ENCODE data around the gene OR6S1.
"Not testable (repeated sequence)": the region's sequence is repeated elsewhere in the genome, so short reads cannot be mapped to it uniquely, and the experiment has no call there.

OR6S1 gene

GRCh38 chr14:20667957-20668356 is 26.5 kb upstream of the OR6S1 start:
- DNase-seq, result peak in 1 of 2 donors; percentile 32

GRCh38 chr14:20666400-20666961 is 25.0 kb upstream of the OR6S1 start:
- not testable (repeated sequence) for DNase-seq

GRCh38 chr14:20662968-20663732 is 21.7 kb upstream of the OR6S1 start:
- peak; percentile 88 to 89 for DNase-seq

DNA sequence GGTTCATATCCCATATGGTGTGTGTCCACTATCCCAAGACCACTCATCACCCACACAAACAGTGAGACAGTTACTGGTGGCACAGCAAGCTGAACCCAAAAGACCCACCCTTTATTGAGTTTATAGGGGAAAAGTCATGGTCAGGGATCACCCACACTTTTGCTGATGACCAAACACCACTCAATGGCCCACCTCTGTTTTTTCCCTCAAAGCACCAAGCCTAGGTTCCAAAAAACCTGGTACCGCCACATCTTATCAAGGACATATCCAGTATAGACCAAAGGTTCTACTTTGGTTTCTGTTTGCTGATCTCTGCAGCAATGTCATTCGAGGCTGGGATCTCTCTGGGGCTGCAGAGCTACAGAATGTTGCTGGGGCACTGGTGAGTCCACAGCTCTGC is 19.7 kb upstream of the OR6S1 start:
- no peak for DNase-seq

DNA sequence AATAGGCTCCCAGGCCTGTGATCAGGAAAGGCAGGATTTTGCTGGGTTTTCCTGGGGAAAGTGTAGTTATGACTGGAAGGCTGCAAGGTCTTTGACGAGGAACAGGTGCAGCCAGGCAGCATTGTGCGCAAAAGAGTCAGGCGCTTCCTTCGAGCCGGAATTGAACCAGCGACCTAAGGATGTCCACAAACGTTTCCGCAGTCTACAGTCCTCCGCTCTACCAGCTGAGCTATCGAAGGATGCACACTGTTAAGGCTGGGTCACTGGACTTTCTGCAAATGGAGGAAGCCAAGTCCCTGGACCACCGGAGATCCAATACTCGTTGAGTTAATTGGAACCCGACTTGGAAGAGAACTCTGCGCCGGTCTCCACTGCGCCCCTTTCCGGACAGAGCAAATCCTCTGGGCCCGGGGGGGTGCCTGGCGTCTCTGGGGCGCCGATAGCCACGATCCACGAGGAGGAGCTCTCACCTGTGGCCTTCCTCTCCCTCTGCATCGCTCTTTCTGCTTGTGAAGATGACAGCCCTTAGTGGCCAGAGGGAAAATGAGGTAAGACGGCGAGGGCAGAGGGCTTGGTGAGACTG is 18.4 kb upstream of the OR6S1 start:
- no peak for DNase-seq

DNA sequence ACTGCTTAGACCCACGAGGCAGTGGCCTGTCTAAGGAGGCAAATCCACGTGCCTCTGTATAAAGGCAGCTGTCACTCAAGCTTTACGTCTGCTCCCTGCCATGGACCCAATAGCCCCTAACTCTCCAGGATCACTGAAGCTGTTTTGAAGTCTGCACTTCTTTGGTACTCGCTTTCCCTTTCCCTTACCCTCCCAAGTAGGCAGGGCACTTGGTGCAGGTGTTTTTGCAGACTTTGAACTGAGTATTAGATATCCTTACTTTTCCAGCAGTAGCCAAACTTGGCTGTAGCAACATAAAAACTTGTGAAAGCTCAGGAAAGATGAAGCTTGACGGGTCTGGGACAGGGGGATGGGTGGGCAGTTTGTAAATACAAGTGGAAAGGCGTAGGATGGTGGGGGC is 17.8 kb upstream of the OR6S1 start:
- DNase-seq, result no peak

GRCh38 chr14:20658246-20658645 is 16.8 kb upstream of the OR6S1 start:
- no peak for DNase-seq

- peak; percentile 28 to 34 for DNase-seq
Measured at GRCh38 chr14:20657216-20658211, 16.0 kb upstream of the OR6S1 start.

DNA sequence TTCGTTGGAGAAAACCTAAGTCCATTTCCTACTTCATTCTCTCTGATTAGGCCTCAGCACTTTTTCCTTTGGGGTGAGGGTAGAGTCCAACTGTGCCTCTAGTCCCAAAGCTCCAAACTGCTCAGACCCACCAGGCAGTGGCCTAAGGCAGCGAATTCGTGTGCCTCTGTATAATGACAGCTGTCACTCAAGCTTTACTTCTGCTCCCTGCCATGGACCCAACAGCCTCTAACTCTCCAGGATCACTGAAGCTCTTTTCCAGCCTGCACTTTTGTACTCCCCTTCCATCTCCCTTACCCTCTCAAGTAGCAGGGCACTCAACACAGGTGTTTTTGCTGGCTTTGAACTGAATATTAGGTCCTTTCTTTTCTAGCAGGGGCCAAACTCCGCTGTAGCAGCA is 14.8 kb upstream of the OR6S1 start:
- DNase-seq, result no peak

DNA sequence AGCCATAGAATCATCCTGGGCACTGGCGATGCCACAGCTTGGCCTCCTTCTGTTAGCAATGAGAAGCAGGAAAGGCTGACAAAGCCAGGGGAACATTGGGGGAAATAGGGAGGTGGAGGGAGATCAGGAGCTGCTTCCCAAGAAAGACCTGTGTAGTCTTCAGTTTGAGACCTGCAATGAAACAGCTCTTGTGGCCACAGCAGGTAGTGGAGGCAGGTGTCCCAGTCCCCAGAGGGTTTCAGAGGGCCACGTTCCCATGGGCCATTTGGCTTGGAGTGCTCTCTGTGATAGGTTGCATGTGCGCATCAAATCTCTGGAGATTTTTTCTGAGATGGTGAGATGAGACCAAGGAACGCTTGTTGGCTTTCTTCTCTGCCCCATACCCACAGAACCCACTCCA is 14.4 kb upstream of the OR6S1 start:
- DNase-seq, result no peak

DNA sequence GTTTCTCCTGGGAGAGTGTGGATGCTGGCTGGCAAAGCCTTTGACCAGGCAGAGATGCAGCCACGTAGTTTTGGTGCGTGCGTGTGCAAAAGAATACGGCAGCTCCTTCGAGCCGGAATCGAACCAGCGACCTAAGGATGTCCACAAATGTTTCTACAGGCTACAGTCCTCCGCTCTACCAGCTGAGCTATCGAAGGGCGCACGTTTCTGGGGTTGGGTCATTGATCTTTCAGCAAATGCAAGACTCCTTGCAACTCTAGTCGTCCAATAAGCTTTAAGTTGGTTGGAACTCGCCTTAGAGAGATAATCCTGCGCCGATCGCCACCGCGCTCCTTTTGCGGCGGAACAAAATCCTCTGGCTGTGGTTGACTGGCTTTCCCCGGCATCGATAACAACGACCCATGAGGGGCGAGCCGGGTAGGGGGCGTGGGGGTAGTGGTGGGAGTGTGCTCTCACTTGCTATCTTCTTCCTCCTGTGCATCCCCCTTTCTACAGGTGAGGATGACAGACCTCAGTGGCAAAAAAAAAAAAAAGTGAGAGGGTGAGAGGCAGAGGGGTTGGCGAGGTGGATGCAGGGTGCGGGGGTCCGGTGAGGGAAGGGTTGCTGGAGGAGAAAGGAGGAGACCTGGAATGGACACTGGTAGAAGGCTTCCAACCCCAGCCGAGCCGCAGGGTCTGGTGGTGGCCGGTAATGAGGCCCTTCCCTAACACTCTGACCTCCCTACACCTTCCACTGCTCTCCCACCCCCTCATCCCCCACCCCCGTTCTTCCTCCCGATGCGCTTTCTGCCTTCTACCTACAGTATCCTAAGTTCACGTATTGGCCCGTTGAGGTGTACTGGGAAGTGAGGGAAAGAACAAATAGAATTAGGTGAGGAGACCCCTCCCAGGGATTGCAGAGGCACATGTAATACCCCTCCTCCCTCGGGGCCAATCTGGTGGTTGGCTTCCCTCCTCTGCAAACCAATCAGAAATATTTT is 11.8 kb upstream of the OR6S1 start:
- peak; percentile 40 to 50 for DNase-seq

DNA sequence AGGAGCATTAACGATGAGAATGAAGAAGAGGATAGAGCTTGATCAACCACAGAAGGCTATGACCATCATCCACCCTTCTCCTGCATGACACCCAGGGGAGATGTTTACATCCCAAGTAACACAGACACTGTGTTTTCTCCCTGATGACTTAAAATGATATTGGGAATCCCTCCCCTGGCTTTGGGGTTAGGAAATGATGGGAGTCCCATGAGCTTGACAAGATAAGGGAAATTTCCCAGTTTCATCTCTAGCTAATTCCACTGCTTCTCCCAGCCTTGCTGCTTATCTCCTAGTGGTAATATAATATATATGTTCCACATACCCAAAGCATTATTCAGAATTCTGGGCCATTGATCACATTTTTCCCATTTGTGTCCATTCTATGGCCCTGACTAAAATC is 4.0 kb upstream of the OR6S1 start:
- no peak for DNase-seq

- no peak for DNase-seq
Measured at GRCh38 chr14:20644520-20644919, 3.0 kb upstream of the OR6S1 start.

DNA sequence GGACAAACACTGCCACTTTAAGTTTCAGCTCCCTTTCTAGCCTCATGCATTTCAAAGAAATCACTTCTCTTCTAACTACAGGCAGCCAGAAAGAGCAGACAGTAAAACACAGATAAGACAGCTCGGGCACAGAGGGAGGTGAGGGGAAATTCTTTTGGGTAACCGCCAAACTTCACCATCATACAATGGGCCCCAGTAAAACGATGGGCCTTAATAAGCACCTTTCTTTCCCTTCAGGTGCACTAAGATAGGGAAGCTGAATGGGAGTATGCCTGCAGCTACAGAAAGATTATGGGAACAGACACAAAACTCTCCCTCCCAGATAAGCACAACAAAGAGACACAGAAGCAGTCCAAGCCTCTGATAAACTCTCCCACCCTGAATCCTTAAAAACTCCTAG is 1.3 kb upstream of the OR6S1 start:
- DNase-seq, result not testable (repeated sequence)

DNA sequence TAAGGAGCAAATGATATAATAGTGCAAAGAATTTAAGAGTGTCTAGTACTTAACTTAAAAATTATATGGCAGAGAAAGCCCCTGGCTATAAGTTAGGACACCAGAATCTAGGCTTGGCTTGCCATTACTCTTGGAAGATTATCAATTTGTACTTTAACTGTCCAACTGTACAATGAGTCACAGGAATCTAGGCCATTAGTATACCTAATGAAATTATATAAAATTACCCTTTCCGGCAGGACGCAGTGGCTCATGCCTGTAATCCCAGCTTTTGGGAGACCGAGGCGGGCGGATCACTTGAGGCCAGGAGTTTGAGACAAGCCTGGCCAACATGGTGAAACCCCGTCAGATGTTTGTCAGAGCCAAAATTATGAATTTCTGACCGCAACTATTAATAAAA is 691 bp upstream of the OR6S1 start:
- DNase-seq, result no peak

DNA sequence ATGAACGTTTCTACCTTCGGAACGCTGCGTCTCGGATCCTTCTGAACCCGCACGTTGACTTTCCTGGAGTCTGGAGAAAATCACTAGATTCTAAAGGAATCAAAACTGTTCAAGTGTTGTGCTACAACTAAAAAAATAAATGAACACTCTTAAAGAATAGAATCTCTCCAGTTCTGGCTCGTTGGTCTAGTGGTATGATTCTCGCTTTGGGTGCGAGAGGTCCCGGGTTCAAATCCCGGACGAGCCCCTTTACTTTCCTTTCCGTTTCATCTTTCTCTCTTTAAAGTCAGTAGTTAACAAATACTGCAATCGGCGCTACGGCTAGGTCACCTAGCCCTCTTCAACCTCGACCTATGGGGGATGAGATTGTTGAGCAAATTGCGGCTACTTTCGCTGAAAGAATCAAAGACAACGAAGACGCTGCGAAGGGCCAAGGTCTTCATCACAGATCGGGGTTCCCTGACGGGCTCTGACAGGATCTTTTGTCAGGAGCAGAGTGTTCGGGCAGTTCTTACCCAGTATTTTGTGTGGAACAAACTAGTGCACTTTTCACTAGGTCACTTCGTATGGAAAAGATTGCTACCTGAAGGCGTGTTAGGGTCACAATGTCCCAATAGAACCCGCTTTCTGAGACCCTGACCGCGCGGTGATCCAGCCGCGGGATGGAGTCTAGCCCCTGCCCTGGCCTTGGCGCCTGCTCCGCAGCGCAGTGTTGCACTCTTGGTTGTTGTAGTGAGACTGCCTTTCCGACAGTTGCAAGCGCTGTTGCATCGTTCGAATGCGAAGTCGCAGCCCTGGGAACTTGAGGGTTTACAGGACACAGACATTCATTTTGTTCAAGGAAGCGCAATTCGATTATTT is 8.4 kb downstream of the OR6S1 start:
- peak; percentile 63 to 82 for DNase-seq

- DNase-seq, result no peak
Measured at GRCh38 chr14:20632448-20632830, 9.1 kb downstream of the OR6S1 start.

DNA sequence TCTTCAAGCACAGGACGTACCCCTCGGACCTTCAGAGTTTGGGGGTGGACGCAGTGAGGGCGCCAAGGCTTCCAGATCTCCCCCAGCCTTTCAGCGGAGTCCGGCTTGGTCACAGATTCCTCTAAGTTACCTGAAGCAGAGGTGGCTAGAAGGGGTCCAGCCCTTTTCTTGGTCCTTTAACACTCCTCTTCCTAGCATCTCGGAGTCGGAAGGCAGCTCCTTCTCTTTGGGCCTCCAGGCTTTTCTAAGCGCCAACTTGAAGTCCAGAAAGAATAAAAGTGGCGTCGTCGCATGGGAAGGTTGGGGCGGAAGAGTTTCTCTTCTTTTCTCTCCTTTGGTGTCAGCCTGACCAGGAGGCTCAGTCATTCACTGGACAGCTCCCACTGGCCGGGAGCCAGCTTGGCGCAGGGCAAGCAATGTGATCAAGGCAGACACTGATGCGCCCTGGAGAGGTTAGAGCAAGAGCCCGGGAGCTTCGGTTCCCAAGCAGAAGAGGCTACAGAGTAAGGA is 9.6 kb downstream of the OR6S1 start:
- no peak for DNase-seq

- peak; percentile 48 to 75 for DNase-seq
Measured at GRCh38 chr14:20631023-20631879, 10.2 kb downstream of the OR6S1 start.
